HepG2 (cell line): ENCODE results near the gene KAT7. TPM values are rescaled to one million over a fixed set of nuclear protein-coding genes. Genes with fewer than 3 reads are reported as not detected.
A peak's percentile ranks its signal among the peaks of the same experiment; 100 is the strongest.

Source experiments
- AGO2 ChIP-seq: fragments of 200-400 bp; formaldehyde crosslinking; optimal IDR thresholded peaks from 2 replicates; pipeline ENCODE3; 2017; ENCODE audit warnings: mild to moderate bottlenecking, low read depth, low read length, moderate library complexity
- ATF4 ChIP-seq, 2 experiments: fragments of 450-650 bp in 1 of 2; sonication (generic) in 1 of 2; formaldehyde crosslinking; IDR thresholded peaks; 2 replicates each; pipeline versions ENCODE4 v1.5.0 to v1.8.0; 2020 to 2022; ENCODE audit warnings: mild to moderate bottlenecking in 1 of 2, missing genetic modification reagents in 1 of 2
- ATF7-NPFF ChIP-seq: sonication (generic); formaldehyde crosslinking; IDR thresholded peaks from 2 replicates; pipeline ENCODE4 v1.8.1; 2023; ENCODE audit warnings: mild to moderate bottlenecking, low read depth, missing genetic modification reagents, moderate library complexity
- CBX5 ChIP-seq: sonication (generic); formaldehyde crosslinking; IDR thresholded peaks from 2 replicates; pipeline ENCODE4 v1.4.0; 2020; ENCODE audit warnings: missing genetic modification reagents, borderline replicate concordance
- CREM ChIP-seq, 2 experiments: sonication (generic) in 1 of 2; formaldehyde crosslinking in 1 of 2; IDR thresholded peaks; 2 replicates each; pipeline versions ENCODE4 v1.4.0 to v1.6.1; 2016 to 2020; ENCODE audit warnings: antibody characterized with exemption in 1 of 2, mild to moderate bottlenecking in 1 of 2, missing genetic modification reagents in 1 of 2
- FOXM1 ChIP-seq: sonication (generic); formaldehyde crosslinking; IDR thresholded peaks from 2 replicates; pipeline ENCODE4 v1.5.0; 2020; ENCODE audit warnings: missing genetic modification reagents
- HDAC1 ChIP-seq: sonication (generic); formaldehyde crosslinking; IDR thresholded peaks from 2 replicates; pipeline ENCODE4 v1.5.1; 2020; ENCODE audit warnings: mild to moderate bottlenecking, missing genetic modification reagents
- HNRNPH1 ChIP-seq: fragments of 200-400 bp; formaldehyde crosslinking; optimal IDR thresholded peaks from 2 replicates; pipeline ENCODE3; 2017; ENCODE audit warnings: mild to moderate bottlenecking, low read depth, low read length
- IKZF5 ChIP-seq: IDR thresholded peaks from 2 replicates; pipeline ENCODE4 v1.6.1; 2018; ENCODE audit warnings: missing genetic modification reagents, mild to moderate bottlenecking, missing compliant biosample characterization
- JDP2 ChIP-seq: sonication (generic); formaldehyde crosslinking; IDR thresholded peaks from 2 replicates; pipeline ENCODE4 v1.8.1; 2022; ENCODE audit warnings: missing genetic modification reagents, borderline replicate concordance
- NPAS2 ChIP-seq: sonication (generic); formaldehyde crosslinking; IDR thresholded peaks from 2 replicates; pipeline ENCODE4 v1.8.0; 2022; ENCODE audit warnings: mild to moderate bottlenecking, missing genetic modification reagents, borderline replicate concordance
- PAXIP1 ChIP-seq: sonication (generic); formaldehyde crosslinking; conservative IDR thresholded peaks from 2 replicates; pipeline ENCODE4 v1.4.0; 2020; ENCODE audit warnings: mild to moderate bottlenecking, missing genetic modification reagents, moderate library complexity
- THAP7 ChIP-seq: sonication (generic); formaldehyde crosslinking; IDR thresholded peaks from 2 replicates; pipeline ENCODE4 v1.8.1; 2023; ENCODE audit warnings: mild to moderate bottlenecking, missing genetic modification reagents
- ZC3H4 ChIP-seq: sonication (generic); formaldehyde crosslinking; IDR thresholded peaks from 2 replicates; pipeline ENCODE4 v1.4.0; 2020; ENCODE audit warnings: missing genetic modification reagents, borderline replicate concordance
- ZFP62 ChIP-seq: sonication (generic); formaldehyde crosslinking; IDR thresholded peaks from 2 replicates; pipeline ENCODE4 v1.4.0; 2020; ENCODE audit warnings: missing genetic modification reagents
- ZKSCAN8 ChIP-seq: IDR thresholded peaks from 2 replicates; pipeline ENCODE4 v1.6.1; 2016; ENCODE audit warnings: borderline replicate concordance, missing genetic modification reagents, missing compliant biosample characterization
- ZNF136 ChIP-seq: sonication (generic); formaldehyde crosslinking; IDR thresholded peaks from 2 replicates; pipeline ENCODE4 v1.8.1; 2022; ENCODE audit warnings: low read depth, mild to moderate bottlenecking, moderate library complexity, missing genetic modification reagents
- ZNF20 ChIP-seq: sonication (generic); formaldehyde crosslinking; IDR thresholded peaks from 2 replicates; pipeline ENCODE4 v1.4.0; 2020; ENCODE audit warnings: mild to moderate bottlenecking, moderate library complexity, missing genetic modification reagents
- ZNF282 ChIP-seq: fragments of 450-650 bp; IDR thresholded peaks from 2 replicates; pipeline ENCODE4 v1.6.1; 2018; ENCODE audit not compliant: partially characterized antibody
- ZNF382 ChIP-seq: sonication (generic); formaldehyde crosslinking; IDR thresholded peaks from 2 replicates; pipeline ENCODE4 v1.5.0; 2020; ENCODE audit warnings: missing genetic modification reagents, mild to moderate bottlenecking, borderline replicate concordance
- ZNF547 ChIP-seq: sonication (generic); formaldehyde crosslinking; IDR thresholded peaks from 2 replicates; pipeline ENCODE4 v1.5.1; 2020; ENCODE audit warnings: mild to moderate bottlenecking, missing genetic modification reagents
- ZNF749 ChIP-seq: sonication (generic); formaldehyde crosslinking; IDR thresholded peaks from 2 replicates; pipeline ENCODE4 v1.8.0; 2022; ENCODE audit warnings: mild to moderate bottlenecking, missing genetic modification reagents, moderate library complexity, borderline replicate concordance
- ZNF776 ChIP-seq: sonication (generic); formaldehyde crosslinking; IDR thresholded peaks from 2 replicates; pipeline ENCODE4 v1.4.0; 2020; ENCODE audit warnings: mild to moderate bottlenecking, missing genetic modification reagents
- polyA plus RNA-seq, 8 experiments: library from polyadenylated mRNA; depleted of rRNA in 3 of 8; stranded (reverse) in 7 of 8; unstranded in 1 of 8; fragments of >200 nt; fragmentation: Illumina TruSeq in 4 of 8; extraction: Trizol in 4 of 8; gene quantifications; 2 replicates each; pipeline versions ENCODE4 v1.2.1 to v1.2.3, GENCODE V29; 2011 to 2016; ENCODE audit warnings: low read depth in 4 of 8, missing spikeins in 1 of 8, mixed read lengths in 1 of 8; ENCODE audit not compliant: insufficient read depth in 1 of 8
- total RNA-seq, 5 experiments: library from RNA; depleted of rRNA; stranded (reverse); fragments of >200 nt; fragmentation: Illumina TruSeq; extraction: Trizol; gene quantifications; 2 replicates each; pipeline ENCODE4 v1.2.3, GENCODE V29; 2016; ENCODE audit warnings: low read depth in 1 of 5

The KAT7 gene
- total and polyA plus RNA-seq, 2 of the 13 experiments (the other 11 are each of a cell fraction or from before 2014, with no cell fraction given), result 21.2 to 39.2 TPM

GRCh38 chr17:49788478-49789242 is at the start of gene KAT7 (continued):
- TF ChIP-seq IKZF5 (CRISPR knock-in tag) (peak; percentile 70), CREM (IDR thresholded peaks at IDR 0.05) (peak; percentile 99), CREM (CRISPR knock-in tag; IDR thresholded peaks at IDR 0.05) (0 out of 2 replicates have a peak, but pooled peaks have one; percentile 61), ATF4 (CRISPR knock-in tag; IDR thresholded peaks at IDR 0.05) (peak in 1 of 2 experiments; percentile 87; a peak in 2 of 4 replicates), HDAC1 (peak; percentile 66; the same call in 1 of the 2 replicates), JDP2 (CRISPR knock-in tag) (no peak), ZFP62 (CRISPR knock-in tag) (no peak), ZNF382 (CRISPR knock-in tag) (no peak), ZNF749 (CRISPR knock-in tag) (peak; percentile 82; the same call in 1 of the 2 replicates), FOXM1 (CRISPR knock-in tag) (peak; percentile 67; the same call in 1 of the 2 replicates), HNRNPH1 (peak; percentile 58), ZNF547 (CRISPR knock-in tag) (peak; percentile 90), ZC3H4 (peak; percentile 86; the same call in 1 of the 2 replicates), ZNF20 (CRISPR knock-in tag) (no peak), ATF7-NPFF (CRISPR knock-in tag) (peak; percentile 95), ZKSCAN8 (CRISPR knock-in tag) (peak; percentile 63; the same call in 1 of the 2 replicates), CBX5 (peak; percentile 61; the same call in 1 of the 2 replicates), NPAS2 (CRISPR knock-in tag) (no peak), PAXIP1 (CRISPR knock-in tag) (peak; percentile 44), ZNF282 (no peak), ZNF136 (CRISPR knock-in tag) (no peak), AGO2 (peak; percentile 96), THAP7 (CRISPR knock-in tag) (peak; percentile 88), ZNF776 (peak; percentile 77; the same call in 1 of the 2 replicates)
